ENCODE measurements around the gene HES7.

DNA sequence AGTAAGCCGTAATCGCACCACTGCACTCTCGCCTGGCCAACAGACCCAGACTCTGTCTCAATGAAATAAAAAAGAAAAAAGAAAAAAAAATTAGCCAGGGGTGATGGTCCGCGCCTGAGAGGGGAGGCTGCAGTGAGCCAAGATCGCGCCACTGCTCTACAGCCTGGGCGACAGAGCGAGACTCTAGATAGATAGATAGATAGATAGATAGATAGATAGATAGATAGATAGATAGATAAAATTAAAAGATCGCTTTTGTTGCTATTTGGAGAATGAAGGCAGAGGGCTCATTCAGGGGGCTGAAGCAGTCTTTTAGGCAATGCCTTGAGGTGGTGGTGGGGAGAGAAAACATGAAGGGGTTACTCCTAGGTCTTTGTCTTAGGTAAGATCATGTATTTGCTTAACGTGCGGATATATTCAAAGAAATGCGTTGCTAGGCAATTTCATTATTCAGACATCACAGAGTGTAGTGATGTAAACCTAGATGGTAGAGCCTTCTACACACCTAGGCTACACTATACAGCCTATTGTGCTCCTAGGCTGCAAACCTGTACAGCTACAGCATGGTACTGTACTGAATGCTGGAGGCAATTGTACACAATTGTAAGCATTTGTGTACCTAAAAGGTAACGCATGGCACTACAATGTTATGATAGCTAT lies 4.3 kb upstream of the HES7 start:
- TF ChIP-seq, protein P1, sequence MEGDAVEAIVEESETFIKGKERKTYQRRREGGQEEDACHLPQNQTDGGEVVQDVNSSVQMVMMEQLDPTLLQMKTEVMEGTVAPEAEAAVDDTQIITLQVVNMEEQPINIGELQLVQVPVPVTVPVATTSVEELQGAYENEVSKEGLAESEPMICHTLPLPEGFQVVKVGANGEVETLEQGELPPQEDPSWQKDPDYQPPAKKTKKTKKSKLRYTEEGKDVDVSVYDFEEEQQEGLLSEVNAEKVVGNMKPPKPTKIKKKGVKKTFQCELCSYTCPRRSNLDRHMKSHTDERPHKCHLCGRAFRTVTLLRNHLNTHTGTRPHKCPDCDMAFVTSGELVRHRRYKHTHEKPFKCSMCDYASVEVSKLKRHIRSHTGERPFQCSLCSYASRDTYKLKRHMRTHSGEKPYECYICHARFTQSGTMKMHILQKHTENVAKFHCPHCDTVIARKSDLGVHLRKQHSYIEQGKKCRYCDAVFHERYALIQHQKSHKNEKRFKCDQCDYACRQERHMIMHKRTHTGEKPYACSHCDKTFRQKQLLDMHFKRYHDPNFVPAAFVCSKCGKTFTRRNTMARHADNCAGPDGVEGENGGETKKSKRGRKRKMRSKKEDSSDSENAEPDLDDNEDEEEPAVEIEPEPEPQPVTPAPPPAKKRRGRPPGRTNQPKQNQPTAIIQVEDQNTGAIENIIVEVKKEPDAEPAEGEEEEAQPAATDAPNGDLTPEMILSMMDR (IDR thresholded peaks at IDR 0.05; ENCODE audit: low read length): no peak
- no peak for TF ChIP-seq EZH2 (optimal IDR thresholded peaks at IDR 0.05; ENCODE audit: low read depth, low read length)

All from MM.1S (cell line).